ENCODE measurements around the gene DDIT3. TPM values are rescaled to one million over a fixed set of nuclear protein-coding genes. Genes with fewer than 3 reads are reported as not detected.

DDIT3 gene
- total RNA-seq, 1 donor from 2014 or later = 42.6 TPM

DNA sequence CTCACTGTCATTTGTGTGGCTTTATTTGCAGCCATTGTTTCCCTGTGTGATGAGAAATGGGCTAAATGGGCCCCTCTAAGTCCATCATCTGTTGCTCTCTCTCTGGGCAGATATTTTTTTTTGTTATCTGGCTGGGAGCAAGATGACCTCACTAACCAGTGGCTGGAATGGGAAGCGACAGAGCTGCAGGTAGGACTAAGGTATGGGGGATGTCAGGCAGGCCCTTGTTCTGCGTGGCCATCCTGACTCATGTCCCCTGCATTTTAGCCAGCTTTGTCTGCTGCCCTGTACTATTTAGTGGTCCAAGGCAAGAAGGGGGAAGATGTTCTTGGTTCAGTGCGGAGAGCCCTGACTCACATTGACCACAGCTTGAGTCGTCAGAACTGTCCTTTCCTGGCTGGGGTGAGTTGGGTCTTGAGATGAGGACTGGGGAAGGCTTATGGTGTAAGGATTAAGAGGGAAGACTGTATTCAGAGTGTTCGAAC is 31.1 kb downstream of the DDIT3 start:
- H3K27ac Mint-ChIP-seq (ENCODE audit: unreplicated experiment) = peak overlapping the region; percentile 92
- FAIRE-seq = no peak

DNA sequence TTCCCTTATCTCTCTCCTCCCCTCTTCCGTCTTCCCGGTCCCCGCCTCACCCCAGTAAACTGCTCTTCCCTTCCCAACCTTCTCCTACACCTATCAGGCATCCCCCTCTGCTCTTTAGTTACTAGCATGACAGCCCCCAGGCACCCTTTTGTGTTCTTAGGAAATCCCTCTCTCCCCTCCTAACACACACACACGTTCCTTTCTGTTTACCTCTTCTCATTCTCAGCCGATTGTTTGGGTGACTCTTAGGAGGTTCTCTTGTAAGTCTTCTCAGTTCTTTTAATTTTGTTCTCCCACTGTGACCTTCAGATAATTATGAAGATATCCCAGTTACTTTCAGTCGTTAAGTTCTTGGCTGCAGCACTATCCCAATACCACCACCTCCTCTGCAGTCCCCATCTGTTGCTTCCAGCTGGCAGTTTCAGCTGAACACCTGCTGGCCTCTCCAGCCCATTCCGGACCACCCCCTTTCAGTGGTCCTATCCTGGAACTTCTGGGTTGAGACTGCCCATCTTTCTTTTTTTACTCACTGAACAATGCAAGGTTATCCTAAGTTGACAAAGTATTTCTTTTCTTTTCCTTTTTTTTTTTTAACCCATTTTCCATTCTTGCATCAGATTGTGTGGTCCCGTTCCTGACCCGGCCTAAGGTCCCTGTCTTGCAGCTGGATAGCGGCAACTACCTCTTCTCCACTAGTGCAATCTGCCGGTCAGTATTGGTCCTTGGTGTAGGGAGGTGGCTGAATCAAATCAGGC is 31.7 kb downstream of the DDIT3 start:
- H2AFZ ChIP-seq (ENCODE audit: low read depth, low read length) = peak overlapping the region; percentile 71
- H3K27me3 Mint-ChIP-seq (ENCODE audit: low read depth, unreplicated experiment) = no peaks in the 10 kb centered on the region

More for the DNA sequence above, 31.1 kb downstream of the DDIT3 start:
- Histone ChIP-seq H2AFZ (ENCODE audit: low read depth, low read length) (no peak overlapping the region), H3K4me2 (ENCODE audit: low read length) (peak overlapping the region; percentile 98), H3K27ac (ENCODE audit: low read depth, low read length) (no peak overlapping the region), H4K20me1 (ENCODE audit: insufficient read depth, low read length) (peaks cover 36% of the 10 kb centered on the region), H3K4me1 (ENCODE audit: insufficient read depth, low read length) (peaks cover 12% of the 10 kb centered on the region), H3K9ac (ENCODE audit: low read length) (peak overlapping the region; percentile 97), H3K79me2 (ENCODE audit: insufficient read depth, low read length) (peaks cover 38% of the 10 kb centered on the region), H3K27me3 (ENCODE audit: insufficient read depth, low read length) (no peaks in the 10 kb centered on the region), H3K4me3 (ENCODE audit: insufficient read depth, low read depth, low read length) (peak overlapping the region; percentile 87), H3K36me3 (ENCODE audit: insufficient read depth, low read length) (peaks cover 28% of the 10 kb centered on the region), H3K9me3 (ENCODE audit: insufficient read depth, low read depth, low read length) (no peaks in the 10 kb centered on the region)
- Mint-ChIP-seq H3K36me3 (ENCODE audit: low read depth, unreplicated experiment) (peaks cover 22% of the 10 kb centered on the region), H3K4me1 (ENCODE audit: low read depth, unreplicated experiment) (peaks cover 14% of the 10 kb centered on the region), H3K9me3 (ENCODE audit: unreplicated experiment) (no peaks in the 10 kb centered on the region), H3K4me3 (ENCODE audit: unreplicated experiment) (peak overlapping the region; percentile 93), H3K27me3 (ENCODE audit: low read depth, unreplicated experiment) (no peaks in the 10 kb centered on the region)
- no peak for TF ChIP-seq EZH2 (IDR thresholded peaks at IDR 0.05; ENCODE audit: insufficient read depth, low read length)
- TF ChIP-seq, protein P1, sequence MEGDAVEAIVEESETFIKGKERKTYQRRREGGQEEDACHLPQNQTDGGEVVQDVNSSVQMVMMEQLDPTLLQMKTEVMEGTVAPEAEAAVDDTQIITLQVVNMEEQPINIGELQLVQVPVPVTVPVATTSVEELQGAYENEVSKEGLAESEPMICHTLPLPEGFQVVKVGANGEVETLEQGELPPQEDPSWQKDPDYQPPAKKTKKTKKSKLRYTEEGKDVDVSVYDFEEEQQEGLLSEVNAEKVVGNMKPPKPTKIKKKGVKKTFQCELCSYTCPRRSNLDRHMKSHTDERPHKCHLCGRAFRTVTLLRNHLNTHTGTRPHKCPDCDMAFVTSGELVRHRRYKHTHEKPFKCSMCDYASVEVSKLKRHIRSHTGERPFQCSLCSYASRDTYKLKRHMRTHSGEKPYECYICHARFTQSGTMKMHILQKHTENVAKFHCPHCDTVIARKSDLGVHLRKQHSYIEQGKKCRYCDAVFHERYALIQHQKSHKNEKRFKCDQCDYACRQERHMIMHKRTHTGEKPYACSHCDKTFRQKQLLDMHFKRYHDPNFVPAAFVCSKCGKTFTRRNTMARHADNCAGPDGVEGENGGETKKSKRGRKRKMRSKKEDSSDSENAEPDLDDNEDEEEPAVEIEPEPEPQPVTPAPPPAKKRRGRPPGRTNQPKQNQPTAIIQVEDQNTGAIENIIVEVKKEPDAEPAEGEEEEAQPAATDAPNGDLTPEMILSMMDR (IDR thresholded peaks at IDR 0.05; ENCODE audit: insufficient read depth, low read depth, low read length) = no peak
- DNase-seq (ENCODE audit: low read depth) = peak; percentile 15

DNA sequence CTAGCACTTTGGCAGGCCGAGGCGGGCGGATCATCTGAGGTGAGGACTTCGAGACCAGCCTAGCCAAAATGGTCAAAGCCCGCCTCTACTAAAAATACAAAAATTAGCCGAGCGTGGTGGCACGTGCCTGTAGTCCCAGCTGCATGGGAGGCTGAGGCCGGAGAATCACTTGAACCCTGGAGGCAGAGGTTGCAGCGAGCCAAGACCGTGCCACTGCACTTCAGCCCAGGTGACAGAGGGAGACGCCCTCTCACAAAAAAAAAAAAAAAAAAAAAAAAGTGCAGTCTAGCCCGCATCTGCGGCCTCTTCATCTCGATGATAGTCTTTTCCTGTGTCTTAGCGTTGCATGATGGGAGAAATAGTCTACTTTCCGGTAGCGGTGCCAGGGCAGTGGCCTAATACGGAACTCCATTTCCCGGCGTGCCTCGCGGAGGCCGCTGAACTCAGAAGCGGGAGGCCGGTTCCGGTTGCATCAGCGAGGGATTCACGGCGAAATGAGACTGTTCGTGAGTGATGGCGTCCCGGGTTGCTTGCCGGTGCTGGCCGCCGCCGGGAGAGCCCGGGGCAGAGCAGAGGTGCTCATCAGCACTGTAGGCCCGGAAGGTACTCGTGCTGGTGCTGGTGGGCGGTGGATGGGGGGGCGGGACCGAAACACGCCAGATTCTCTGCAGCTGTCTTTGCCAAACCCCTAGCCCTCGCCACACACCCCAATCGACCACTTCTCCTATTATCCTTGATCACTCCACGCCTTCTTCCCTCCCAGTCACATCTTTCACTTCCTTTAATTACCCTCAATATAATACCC is 32.5 kb downstream of the DDIT3 start, which contains the start of gene MARS1:
Gene MARS1, plus strand, starts transcription at position 472 of the 805 bp plus-strand sequence. Its CDS starts 23 bp downstream, at position 495.
- Mint-ChIP-seq H3K9me3 (ENCODE audit: unreplicated experiment) (no peaks in the 10 kb centered on the region), H3K27ac (ENCODE audit: unreplicated experiment) (peak within 1 kb of the TSS; percentile 92), H3K36me3 (ENCODE audit: low read depth, unreplicated experiment) (peaks cover 19% of the 10 kb centered on the region), H3K27me3 (ENCODE audit: low read depth, unreplicated experiment) (no peaks in the 10 kb centered on the region), H3K4me3 (ENCODE audit: unreplicated experiment) (peak within 1 kb of the TSS; percentile 93), H3K4me1 (ENCODE audit: low read depth, unreplicated experiment) (peaks cover 23% of the 10 kb centered on the region)
- Histone ChIP-seq H3K27me3 (ENCODE audit: insufficient read depth, low read length) (no peaks in the 10 kb centered on the region), H3K9me3 (ENCODE audit: insufficient read depth, low read depth, low read length) (no peaks in the 10 kb centered on the region), H3K4me3 (ENCODE audit: insufficient read depth, low read depth, low read length) (peak within 1 kb of the TSS; percentile 87), H3K36me3 (ENCODE audit: insufficient read depth, low read length) (peaks cover 25% of the 10 kb centered on the region), H3K9ac (ENCODE audit: low read length) (peak within 1 kb of the TSS; percentile 97), H3K27ac (ENCODE audit: low read depth, low read length) (peak within 1 kb of the TSS; percentile 76), H2AFZ (ENCODE audit: low read depth, low read length) (peak within 1 kb of the TSS; percentile 71), H3K79me2 (ENCODE audit: insufficient read depth, low read length) (peaks cover 36% of the 10 kb centered on the region), H3K4me1 (ENCODE audit: insufficient read depth, low read length) (peaks cover 16% of the 10 kb centered on the region), H4K20me1 (ENCODE audit: insufficient read depth, low read length) (peaks cover 33% of the 10 kb centered on the region), H3K4me2 (ENCODE audit: low read length) (peak within 1 kb of the TSS; percentile 98)
- FAIRE-seq = no peak
- TF ChIP-seq, protein P1 (IDR thresholded peaks at IDR 0.05; ENCODE audit: insufficient read depth, low read depth, low read length) = no peak
- no peak for TF ChIP-seq EZH2 (IDR thresholded peaks at IDR 0.05; ENCODE audit: insufficient read depth, low read length)
- DNase-seq (ENCODE audit: low read depth) = peak; percentile 92

More for the DNA sequence above, 31.7 kb downstream of the DDIT3 start:
- H3K27ac ChIP-seq (ENCODE audit: low read depth, low read length) = peak overlapping the region; percentile 76
- DNase-seq (ENCODE audit: low read depth) (peak; percentile 12), FAIRE-seq (no peak)
- peaks cover 28% of the 10 kb centered on the region for H3K36me3 ChIP-seq (ENCODE audit: insufficient read depth, low read length)
- peaks cover 36% of the 10 kb centered on the region for H4K20me1 ChIP-seq (ENCODE audit: insufficient read depth, low read length)
- H3K4me1 ChIP-seq (ENCODE audit: insufficient read depth, low read length) = peaks cover 12% of the 10 kb centered on the region
- no peaks in the 10 kb centered on the region for H3K27me3 ChIP-seq (ENCODE audit: insufficient read depth, low read length)
- Mint-ChIP-seq H3K4me3 (ENCODE audit: unreplicated experiment) (peak overlapping the region; percentile 93), H3K36me3 (ENCODE audit: low read depth, unreplicated experiment) (peaks cover 22% of the 10 kb centered on the region), H3K9me3 (ENCODE audit: unreplicated experiment) (no peaks in the 10 kb centered on the region), H3K27ac (ENCODE audit: unreplicated experiment) (peak overlapping the region; percentile 92), H3K4me1 (ENCODE audit: low read depth, unreplicated experiment) (peaks cover 16% of the 10 kb centered on the region)
- peak overlapping the region; percentile 98 for H3K4me2 ChIP-seq (ENCODE audit: low read length)
- H3K79me2 ChIP-seq (ENCODE audit: insufficient read depth, low read length) = peaks cover 38% of the 10 kb centered on the region
- H3K4me3 ChIP-seq (ENCODE audit: insufficient read depth, low read depth, low read length) = peak overlapping the region; percentile 87
- H3K9me3 ChIP-seq (ENCODE audit: insufficient read depth, low read depth, low read length) = no peaks in the 10 kb centered on the region
- peak overlapping the region; percentile 97 for H3K9ac ChIP-seq (ENCODE audit: low read length)
- TF ChIP-seq EZH2 (IDR thresholded peaks at IDR 0.05; ENCODE audit: insufficient read depth, low read length) = no peak

Measured in astrocyte (in vitro differentiated cells and primary cell).